Epithelial cell of proximal tubule (primary cell): ENCODE results near the gene RADIL. TPM values are rescaled to one million over a fixed set of nuclear protein-coding genes. Genes with fewer than 3 reads are reported as not detected.

Experiments used
- DNase-seq: peaks from one replicate; pipeline ENCODE4 v3.0.0-alpha.2; 2011; ENCODE audit warnings: low read depth
- H3K4me3 ChIP-seq: 2 replicates; pipeline ENCODE4 v1.5.1; 2011; ENCODE audit warnings: low read depth, mild to moderate bottlenecking, low read length
- CTCF ChIP-seq: conservative IDR thresholded peaks from 2 replicates; pipeline ENCODE4 v1.5.1; 2012; ENCODE audit warnings: low read depth, mild to moderate bottlenecking, low read length
- total RNA-seq: library from RNA; depleted of rRNA; stranded (reverse); fragments of >200 nt; gene quantifications from 2 replicates; pipeline ENCODE4 v1.2.3, GENCODE V29; 2015

RADIL gene
- total RNA-seq, 1 donor from 2014 or later, result 2.4 TPM

GRCh38 chr7:4753598-4754432, 129.7 kb downstream of the RADIL start:
- DNase-seq, result no peak
- TF ChIP-seq CTCF, result peak; percentile 95
- no peak overlapping the region for H3K4me3 ChIP-seq

- no peak overlapping the region for H3K4me3 ChIP-seq
- no peak for DNase-seq
- no peak for TF ChIP-seq CTCF
These were observed 132.0 kb downstream of the RADIL start for GRCh38 chr7:4751398-4751947.

GRCh38 chr7:4749798-4750197, 133.7 kb downstream of the RADIL start:
- no peak overlapping the region for H3K4me3 ChIP-seq
- no peak for DNase-seq
- TF ChIP-seq CTCF, result no peak

- TF ChIP-seq CTCF, result no peak
- no peak overlapping the region for H3K4me3 ChIP-seq
- DNase-seq, result no peak
These were observed 134.2 kb downstream of the RADIL start for GRCh38 chr7:4749363-4749762.

Other genes starting within 250 kb of the RADIL start
- gene FOXK1, start 201.4 kb downstream of the RADIL start, total RNA-seq, result 24.4 and 30.4 TPM in 2 replicates
- gene AP5Z1, start 108.1 kb downstream of the RADIL start, total RNA-seq, result 21.1 and 21.4 TPM in 2 replicates
- gene PAPOLB, start 21.7 kb downstream of the RADIL start, total RNA-seq, result 0.07 TPM in 1 of 2 replicates, not detected in the other
- not detected in 2 replicates for gene MMD2, start 75.5 kb upstream of the RADIL start, total RNA-seq
- gene RBAK, start 162.1 kb upstream of the RADIL start, total RNA-seq, result 3.5 and 5.9 TPM in 2 replicates